Gastrocnemius medialis (tissue), 4 donors: Measurements from ENCODE around the gene CDC73. TPM values are rescaled to one million over a fixed set of nuclear protein-coding genes. Genes with fewer than 3 reads are reported as not detected.

Source experiments
- ATAC-seq, 2 donors: fragments of 150-250 bp; one replicate each; pipeline ENCODE4 v1.9.1; 2016
- DNase-seq, 2 donors: peaks; one replicate each; pipeline ENCODE4 v3.0.0-alpha.2; 2019
- H3K27ac ChIP-seq, 4 donors: fragments of 200-600 bp; sonication (generic); 1 replicate in 1 of 4; 2 replicates in 3 of 4; pipeline ENCODE4 v1.5.1; 2016 to 2018; ENCODE audit warnings: mild to moderate bottlenecking in 2 of 4, moderate library complexity in 1 of 4
- H3K27me3 ChIP-seq, 3 donors: fragments of 200-600 bp; sonication (generic) in 2 of 3; 1 replicate in 1 of 3; 2 replicates in 2 of 3; pipeline versions ENCODE4 v1.5.1 to v1.6.0; 2016 to 2019; ENCODE audit warnings: mild to moderate bottlenecking in 1 of 3, moderate library complexity in 1 of 3
- H3K36me3 ChIP-seq, 2 donors: fragments of 200-600 bp; sonication (generic) in 1 of 2; one replicate each; pipeline ENCODE4 v1.5.1; 2017 to 2018
- H3K4me1 ChIP-seq, 2 donors: fragments of 200-600 bp; sonication (generic) in 1 of 2; one replicate each; pipeline ENCODE4 v1.5.1; 2016 to 2017; ENCODE audit warnings: mild to moderate bottlenecking in 2 of 2
- H3K4me3 ChIP-seq, 4 donors: fragments of 200-600 bp; sonication (generic) in 3 of 4; 1 replicate in 1 of 4; 2 replicates in 3 of 4; pipeline ENCODE4 v1.5.1; 2016 to 2019; ENCODE audit warnings: mild to moderate bottlenecking in 2 of 4
- H3K9me3 ChIP-seq, 3 donors: fragments of 200-600 bp; sonication (generic) in 2 of 3; 1 replicate in 1 of 3; 2 replicates in 2 of 3; pipeline ENCODE4 v1.5.1; 2016 to 2019
- POLR2A ChIP-seq, 2 donors: fragments of 450-650 bp; IDR thresholded peaks; one replicate each; pipeline ENCODE4 v1.6.1; 2017; ENCODE audit warnings: antibody characterized with exemption in 2 of 2, mild to moderate bottlenecking in 2 of 2, moderate library complexity in 2 of 2
- in situ Hi-C, 4 donors: fragments of 200-750 bp; cut with MboI; loops; one replicate each; pipeline versions ENCODE4 v1.15.0 to v1.8.0; 2017; ENCODE audit warnings: low sequenced_read_pairs in 4 of 4
- intact Hi-C: fragments of 100-400 bp; cut with DNase I; formaldehyde crosslinking; loops from one replicate; pipeline ENCODE4 v1.15.1; 2023; ENCODE audit warnings: low total_unique reads
- total RNA-seq, 4 donors: library from RNA; depleted of rRNA; stranded (reverse); fragments of >200 nt; gene quantifications; one replicate each; pipeline versions ENCODE4 v1.1.0 to v1.2.3, GENCODE V29; 2016
- TF ChIP-seq, protein P1 (sequence below), 5 experiments: fragments of 450-650 bp in 3 of 5; fragments of 200-600 bp in 2 of 5; sonication (generic) in 2 of 5; IDR thresholded peaks in 4 of 5; conservative IDR thresholded peaks in 1 of 5; 1 replicate in 4 of 5; 2 replicates in 1 of 5; pipeline ENCODE4 v1.5.1; 2016 to 2019; ENCODE audit warnings: antibody characterized with exemption in 5 of 5, mild to moderate bottlenecking in 3 of 5, moderate library complexity in 3 of 5

The CDC73 gene
- total RNA-seq, 4 donors from 2014 or later = 12.3 to 23.7 (median 17.4) TPM

DNA sequence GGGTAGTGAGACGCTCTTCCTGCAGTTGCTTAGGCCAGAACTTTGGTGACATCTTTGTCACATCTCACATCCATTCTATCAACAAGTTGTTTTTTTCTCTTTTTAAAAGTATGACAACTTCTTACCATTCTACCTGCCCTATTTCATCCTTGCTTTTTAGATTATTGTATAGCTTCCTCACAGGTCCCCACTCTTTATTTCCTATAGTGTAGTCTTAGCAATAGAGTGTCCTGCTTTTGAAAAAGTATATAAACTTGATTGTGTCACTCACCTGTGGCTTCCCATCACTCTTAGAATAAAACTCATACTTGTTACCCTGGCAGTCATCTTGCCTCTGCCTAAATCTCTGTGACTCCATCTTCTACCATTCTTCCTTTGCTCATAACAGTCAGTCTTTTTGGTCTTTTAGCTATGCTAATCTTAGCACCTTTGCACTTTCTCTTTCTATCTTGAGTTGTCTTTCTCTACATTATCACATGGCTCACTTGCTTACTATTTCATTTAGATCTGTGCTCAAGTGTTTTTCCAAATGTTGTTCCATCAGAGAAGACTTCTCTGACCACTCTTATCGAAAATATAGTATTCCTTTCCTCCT, 9.5 kb downstream of the CDC73 start:
- peaks cover 0 to 42% of the 10 kb centered on the region in 2 donors for H3K36me3 ChIP-seq
- in situ Hi-C loops = no loop called here
- intact Hi-C loops = no loop called here

DNA sequence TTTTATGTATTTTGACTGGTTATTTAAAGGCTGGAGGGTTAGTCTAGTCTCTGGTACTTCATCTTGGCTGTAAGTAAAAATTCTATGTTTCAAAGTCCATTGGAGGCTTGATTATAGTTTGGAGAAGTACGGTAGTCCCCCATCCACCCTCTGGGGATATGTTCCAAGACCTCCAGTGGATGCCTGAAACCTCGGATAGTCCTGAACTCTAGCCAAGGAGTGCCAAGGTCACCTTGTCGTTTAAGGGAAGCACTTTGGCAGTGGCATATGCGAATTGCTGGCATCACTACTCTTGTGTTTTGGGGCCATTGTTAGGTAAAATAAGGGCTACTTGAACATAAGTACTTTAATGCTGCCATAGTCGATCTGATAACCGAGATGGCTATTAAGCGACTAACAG, 18.4 kb downstream of the CDC73 start:
- Histone ChIP-seq H3K27me3 (no peaks in the 10 kb centered on the region), H3K4me3 (no peak overlapping the region), H3K27ac (no peak overlapping the region), H3K4me1 (no peaks in the 10 kb centered on the region), H3K36me3 (peaks cover 0 to 41% of the 10 kb centered on the region in 2 donors), H3K9me3 (no peaks in the 10 kb centered on the region)
- in situ Hi-C loops (no loop called here), intact Hi-C loops (no loop called here)
- ATAC-seq (no peak), DNase-seq (no peak)
- TF ChIP-seq, protein P1, sequence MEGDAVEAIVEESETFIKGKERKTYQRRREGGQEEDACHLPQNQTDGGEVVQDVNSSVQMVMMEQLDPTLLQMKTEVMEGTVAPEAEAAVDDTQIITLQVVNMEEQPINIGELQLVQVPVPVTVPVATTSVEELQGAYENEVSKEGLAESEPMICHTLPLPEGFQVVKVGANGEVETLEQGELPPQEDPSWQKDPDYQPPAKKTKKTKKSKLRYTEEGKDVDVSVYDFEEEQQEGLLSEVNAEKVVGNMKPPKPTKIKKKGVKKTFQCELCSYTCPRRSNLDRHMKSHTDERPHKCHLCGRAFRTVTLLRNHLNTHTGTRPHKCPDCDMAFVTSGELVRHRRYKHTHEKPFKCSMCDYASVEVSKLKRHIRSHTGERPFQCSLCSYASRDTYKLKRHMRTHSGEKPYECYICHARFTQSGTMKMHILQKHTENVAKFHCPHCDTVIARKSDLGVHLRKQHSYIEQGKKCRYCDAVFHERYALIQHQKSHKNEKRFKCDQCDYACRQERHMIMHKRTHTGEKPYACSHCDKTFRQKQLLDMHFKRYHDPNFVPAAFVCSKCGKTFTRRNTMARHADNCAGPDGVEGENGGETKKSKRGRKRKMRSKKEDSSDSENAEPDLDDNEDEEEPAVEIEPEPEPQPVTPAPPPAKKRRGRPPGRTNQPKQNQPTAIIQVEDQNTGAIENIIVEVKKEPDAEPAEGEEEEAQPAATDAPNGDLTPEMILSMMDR (IDR thresholded peaks at IDR 0.05 in 4 of 5, conservative IDR thresholded peaks at IDR 0.05 in 1 of 5) = no peak
- no peak for TF ChIP-seq POLR2A (IDR thresholded peaks at IDR 0.05)

More for the DNA sequence above, 9.5 kb downstream of the CDC73 start:
- no peaks in the 10 kb centered on the region for H3K27me3 ChIP-seq
- H3K4me3 ChIP-seq = no peak overlapping the region
- no peak for ATAC-seq
- no peak for TF ChIP-seq POLR2A (IDR thresholded peaks at IDR 0.05)
- TF ChIP-seq, protein P1 (IDR thresholded peaks at IDR 0.05 in 4 of 5, conservative IDR thresholded peaks at IDR 0.05 in 1 of 5) = no peak
- no peaks in the 10 kb centered on the region for H3K4me1 ChIP-seq
- no peak for DNase-seq
- H3K9me3 ChIP-seq = no peaks in the 10 kb centered on the region
- H3K27ac ChIP-seq = no peak overlapping the region

DNA sequence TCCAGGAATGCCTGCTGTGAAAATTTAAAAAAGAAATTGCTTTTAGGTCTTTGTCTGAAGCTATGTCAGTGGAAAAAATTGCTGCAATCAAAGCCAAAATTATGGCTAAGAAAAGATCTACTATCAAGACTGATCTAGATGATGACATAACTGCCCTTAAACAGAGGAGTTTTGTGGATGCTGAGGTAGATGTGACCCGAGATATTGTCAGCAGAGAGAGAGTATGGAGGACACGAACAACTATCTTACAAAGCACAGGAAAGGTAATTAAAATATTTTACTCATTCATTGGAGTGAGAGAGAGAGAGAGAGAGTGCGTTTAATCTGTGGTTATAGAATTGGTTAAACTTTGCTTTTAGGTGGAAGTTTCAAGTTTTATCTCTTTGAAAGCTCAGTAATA, 20.0 kb downstream of the CDC73 start:
- DNase-seq = no peak
- in situ Hi-C loops = no loop called here
- Histone ChIP-seq H3K4me3 (no peak overlapping the region), H3K36me3 (peaks cover 0 to 31% of the 10 kb centered on the region in 2 donors), H3K4me1 (no peaks in the 10 kb centered on the region), H3K9me3 (no peaks in the 10 kb centered on the region), H3K27me3 (no peaks in the 10 kb centered on the region), H3K27ac (no peak overlapping the region)
- intact Hi-C loops = no loop called here
- TF ChIP-seq, protein P1 (IDR thresholded peaks at IDR 0.05 in 4 of 5, conservative IDR thresholded peaks at IDR 0.05 in 1 of 5) = no peak
- no peak for ATAC-seq

DNA sequence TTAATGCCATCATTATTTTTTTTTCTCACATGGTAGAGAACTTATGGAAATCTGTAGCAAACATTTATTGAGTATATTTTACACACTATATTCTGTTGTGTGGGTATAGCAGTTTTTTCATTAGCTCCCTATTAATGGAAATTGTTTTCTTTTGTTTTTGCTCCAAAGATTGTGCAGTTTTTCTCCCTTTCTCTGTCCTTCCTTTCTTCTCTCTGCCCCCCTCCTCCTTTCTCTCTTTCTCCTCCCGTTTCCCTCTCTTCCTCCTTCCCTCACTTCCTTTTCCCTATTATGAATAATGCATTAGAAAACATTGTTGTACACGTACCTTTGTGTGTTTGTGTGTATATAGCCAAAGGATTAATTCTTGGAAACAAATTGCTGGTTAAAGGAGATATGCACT, 20.6 kb downstream of the CDC73 start:
- Histone ChIP-seq H3K4me1 (no peaks in the 10 kb centered on the region), H3K27me3 (no peaks in the 10 kb centered on the region), H3K9me3 (no peaks in the 10 kb centered on the region), H3K4me3 (no peak overlapping the region), H3K36me3 (peaks cover 0 to 35% of the 10 kb centered on the region in 2 donors), H3K27ac (no peak overlapping the region)
- TF ChIP-seq POLR2A (IDR thresholded peaks at IDR 0.05) = no peak
- TF ChIP-seq, protein P1 (IDR thresholded peaks at IDR 0.05 in 4 of 5, conservative IDR thresholded peaks at IDR 0.05 in 1 of 5) = no peak
- intact Hi-C loops (no loop called here), in situ Hi-C loops (no loop called here)
- ATAC-seq (no peak), DNase-seq (no peak)

DNA sequence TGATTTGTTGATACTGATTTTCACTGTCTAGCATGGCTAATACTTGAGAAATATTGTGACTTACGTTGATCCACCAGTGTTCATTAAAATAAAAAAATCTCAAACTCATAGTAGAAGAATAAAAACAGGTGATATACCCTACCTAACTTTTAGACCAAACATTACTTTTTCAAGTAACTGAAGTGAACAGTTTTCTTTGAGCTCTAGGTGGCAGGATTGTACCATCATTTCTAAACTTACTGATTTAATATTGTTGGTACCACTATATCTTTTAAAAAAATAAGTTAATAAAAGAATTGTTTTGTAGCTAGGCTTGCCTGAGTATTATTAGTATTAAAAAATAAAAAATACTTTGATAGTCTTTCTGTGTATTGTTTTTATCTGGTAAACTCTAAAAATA, 21.5 kb downstream of the CDC73 start:
- intact Hi-C loops = no loop called here
- Histone ChIP-seq H3K4me1 (no peaks in the 10 kb centered on the region), H3K27ac (no peak overlapping the region), H3K9me3 (no peaks in the 10 kb centered on the region), H3K4me3 (no peak overlapping the region), H3K27me3 (no peaks in the 10 kb centered on the region), H3K36me3 (peaks cover 0 to 44% of the 10 kb centered on the region in 2 donors)
- no peak for ATAC-seq
- DNase-seq = no peak
- no peak for TF ChIP-seq POLR2A (IDR thresholded peaks at IDR 0.05)
- TF ChIP-seq, protein P1 (IDR thresholded peaks at IDR 0.05 in 4 of 5, conservative IDR thresholded peaks at IDR 0.05 in 1 of 5) = no peak
- in situ Hi-C loops = no loop called here
